T47D (cell line): ENCODE measurements around the gene COL4A3.

ENCODE experiments used
- DNase-seq, 2 experiments: peaks; one replicate each; pipeline versions ENCODE4 v3.0.0 to v3.0.0-alpha.2; 2011 to 2012; ENCODE audit warnings: low read depth in 1 of 2, low spot score in 1 of 2
- JUND ChIP-seq: IDR thresholded peaks from 2 replicates; pipeline ENCODE4 v1.6.1; 2012; ENCODE audit warnings: low read depth
- in situ Hi-C: cut with HindIII; loops from 2 replicates; pipeline ENCODE4 v1.10.0; 2016; ENCODE audit warnings: low sequenced_read_pairs, low pct_unique_long_range_greater_than_20kb

COL4A3 gene

DNA sequence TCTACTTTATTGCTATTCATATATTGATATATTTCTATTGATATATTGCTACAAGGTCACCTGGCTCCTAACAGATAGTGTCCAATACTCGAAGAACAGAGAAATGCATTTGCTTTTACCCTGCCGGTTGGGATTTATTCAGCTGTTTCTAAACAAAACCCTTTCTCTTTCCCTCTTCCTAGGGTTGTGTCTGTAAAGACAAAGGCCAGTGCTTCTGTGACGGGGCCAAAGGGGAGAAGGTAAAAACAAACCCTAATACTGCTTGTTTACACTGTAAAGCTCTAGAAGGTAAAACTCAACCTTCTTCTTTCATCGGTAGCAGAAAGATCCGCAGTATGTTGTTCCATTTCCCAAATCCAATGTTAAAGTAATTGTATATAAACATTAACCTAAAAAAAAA, 73.4 kb downstream of the COL4A3 start:
- DNase-seq = no peak
- in situ Hi-C loops = no loop called here

DNA sequence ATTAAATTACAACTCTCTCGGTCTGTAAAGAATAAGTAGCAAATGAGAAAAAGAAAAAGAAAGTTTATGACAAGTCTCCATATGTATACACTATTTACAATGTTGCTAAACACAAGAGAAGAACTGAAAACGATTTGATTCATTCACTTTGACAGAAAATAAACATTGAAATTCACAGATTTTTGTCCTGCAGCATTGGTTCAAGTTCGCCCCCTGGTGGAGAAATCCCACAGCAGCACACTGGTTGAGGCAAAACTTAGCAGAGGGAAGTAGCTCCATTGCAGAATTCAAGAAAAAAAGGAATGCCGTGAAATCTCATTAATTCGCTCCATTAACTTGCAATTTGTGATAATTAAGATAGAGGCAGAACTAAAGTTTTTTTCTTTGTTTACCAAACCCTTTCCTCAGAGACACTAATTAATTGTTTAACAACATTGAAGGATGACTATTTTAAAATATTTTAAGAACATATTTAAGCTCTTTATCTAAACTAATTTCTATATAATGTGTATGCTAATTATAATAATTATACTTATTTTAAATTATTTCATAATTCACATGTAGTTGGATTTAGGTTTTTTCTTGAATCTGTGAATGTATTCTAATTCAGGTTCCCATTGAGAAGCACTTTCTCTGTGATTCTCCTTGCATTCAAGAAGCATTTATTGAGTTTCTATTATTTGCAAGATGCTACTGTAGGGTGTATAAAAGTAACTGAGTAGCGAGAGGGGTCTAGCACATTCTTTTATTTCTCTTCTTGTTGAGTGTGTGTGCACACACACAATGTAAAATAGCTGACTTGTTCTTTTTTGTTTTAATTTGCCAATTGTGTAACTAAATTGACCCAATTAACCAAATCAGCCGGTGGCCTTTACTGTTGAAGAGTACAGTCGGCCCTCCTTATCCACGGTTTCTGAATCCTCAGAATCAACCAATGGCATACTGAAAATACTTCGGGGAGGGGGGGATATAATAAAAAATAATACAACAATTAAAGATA, 74.1 kb downstream of the COL4A3 start:
- in situ Hi-C loops = no loop called here
- peak; percentile 11 to 52 for DNase-seq

More for the DNA sequence above, 73.4 kb downstream of the COL4A3 start:
- TF ChIP-seq JUND = no peak

DNA sequence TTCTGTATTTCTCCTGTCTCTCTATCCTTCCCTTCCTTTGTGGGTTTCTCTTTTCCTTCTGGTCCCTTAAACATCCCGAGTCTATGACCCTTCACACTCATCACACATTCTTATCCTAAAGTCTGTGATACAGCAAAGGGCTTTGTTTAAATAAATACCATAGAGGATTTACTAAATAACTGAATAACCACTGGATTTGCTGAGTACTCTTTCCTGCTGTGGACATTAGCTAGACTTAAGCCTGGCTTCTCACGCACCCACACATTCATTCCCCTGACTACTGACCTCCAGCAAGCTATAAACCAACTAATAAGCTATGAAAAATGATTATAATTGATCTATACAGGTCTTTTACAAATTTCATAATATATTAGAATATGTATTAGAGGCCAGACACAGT, 76.6 kb downstream of the COL4A3 start:
- in situ Hi-C loops = no loop called here

More for the DNA sequence above, 74.1 kb downstream of the COL4A3 start:
- no peak for TF ChIP-seq JUND

DNA sequence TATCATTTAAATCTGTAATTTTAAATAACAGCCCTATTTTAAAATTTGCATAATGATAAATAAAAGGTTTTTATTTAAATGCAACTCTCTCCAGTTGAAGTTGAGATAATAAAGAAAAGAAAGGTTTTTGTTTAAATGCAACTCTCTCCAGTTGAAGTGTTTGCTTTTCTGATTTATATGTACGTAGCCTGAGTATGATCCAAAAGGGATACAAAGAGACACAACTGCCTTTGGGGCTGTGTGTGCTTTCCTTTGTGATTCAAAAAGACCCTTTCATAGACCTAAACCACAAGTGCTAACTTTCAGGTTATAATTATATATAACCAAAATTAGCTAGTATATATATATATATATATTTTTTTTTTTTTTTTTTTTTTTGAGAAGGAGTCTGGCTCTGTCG, 84.5 kb downstream of the COL4A3 start:
- in situ Hi-C loops = no loop called here
- TF ChIP-seq JUND = no peak

More for the DNA sequence above, 76.6 kb downstream of the COL4A3 start:
- DNase-seq = no peak
- TF ChIP-seq JUND = no peak

DNA sequence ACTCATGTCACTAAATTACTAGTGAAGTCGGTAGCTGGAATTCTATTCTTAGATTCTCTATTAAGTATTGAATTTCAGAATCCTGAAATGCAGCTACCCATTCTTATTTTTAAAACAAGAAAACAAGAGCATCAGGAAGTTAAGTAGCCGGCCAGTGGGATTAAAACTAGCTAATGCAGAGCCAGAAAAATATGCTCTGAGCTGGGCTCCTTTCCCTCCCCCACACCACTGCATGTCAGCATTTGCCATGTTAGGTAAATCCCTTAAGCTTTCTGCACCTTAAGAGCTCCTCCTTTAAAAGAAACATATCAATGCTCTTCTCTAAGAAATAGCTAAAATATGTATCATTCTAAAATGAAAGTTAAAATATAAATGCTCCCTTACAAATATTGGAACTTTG, 88.4 kb downstream of the COL4A3 start:
- no peak for DNase-seq
- in situ Hi-C loops = no loop called here
- TF ChIP-seq JUND = no peak

More for the DNA sequence above, 84.5 kb downstream of the COL4A3 start:
- DNase-seq = no peak

DNA sequence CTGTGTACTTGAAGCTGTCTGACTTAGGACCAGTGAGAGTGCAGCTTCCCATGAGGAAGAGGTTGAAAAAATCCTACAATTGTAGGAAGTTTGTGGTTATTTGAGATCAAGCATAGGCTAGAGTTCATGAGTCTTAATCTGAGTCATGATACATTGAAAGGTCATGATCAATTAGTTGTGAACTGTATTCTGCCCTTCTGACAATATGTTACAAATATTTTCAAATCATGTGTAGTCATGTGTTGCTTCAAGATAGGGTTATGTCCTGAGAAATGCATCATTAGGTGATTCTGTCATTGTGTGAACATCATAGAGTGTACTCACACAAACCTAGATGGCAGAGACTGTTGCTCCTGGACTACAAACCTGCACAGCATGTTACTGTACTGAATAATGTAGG, 92.2 kb downstream of the COL4A3 start:
- no peak for TF ChIP-seq JUND
- DNase-seq = no peak
- in situ Hi-C loops = no loop called here

DNA sequence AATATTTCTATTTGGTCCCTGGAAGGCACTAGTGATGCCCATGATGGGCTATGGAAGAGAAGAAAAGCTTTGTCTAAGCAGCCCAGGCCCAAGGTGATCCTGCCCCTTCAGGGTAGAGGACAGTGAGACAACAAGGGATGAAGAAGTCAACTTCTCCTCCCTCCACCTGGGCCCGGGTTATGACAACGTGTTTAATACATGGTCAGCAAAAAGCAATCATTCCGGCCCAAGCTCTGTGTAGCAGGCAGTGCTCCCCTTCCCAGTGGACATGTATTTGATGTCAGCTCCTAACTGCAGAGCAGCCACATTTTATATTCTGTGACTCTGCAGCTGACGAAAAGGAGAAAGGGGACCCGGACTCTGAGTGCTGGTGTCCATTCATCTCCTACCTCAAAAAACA, 93.4 kb downstream of the COL4A3 start:
- in situ Hi-C loops = no loop called here
- no peak for DNase-seq
- TF ChIP-seq JUND = no peak

DNA sequence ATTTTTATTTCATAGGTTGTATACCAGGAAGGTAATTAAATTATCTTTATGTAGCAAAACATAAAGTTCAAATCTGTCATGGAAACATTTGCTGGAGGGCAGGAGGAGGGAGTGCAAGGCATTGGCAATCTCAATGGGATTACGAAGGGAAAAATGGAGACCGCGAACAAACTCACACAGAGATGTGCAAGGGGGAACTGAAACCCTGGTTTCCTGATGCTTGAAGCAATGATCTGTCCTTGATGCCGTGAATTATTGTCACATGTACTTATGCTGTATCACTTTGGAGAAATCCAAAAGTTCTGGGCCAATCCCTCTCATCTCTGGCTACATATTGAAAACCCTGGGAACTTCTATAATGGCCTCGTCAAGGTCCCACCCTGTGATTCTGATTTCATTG, 95.6 kb downstream of the COL4A3 start:
- in situ Hi-C loops = no loop called here
- DNase-seq = no peak
- no peak for TF ChIP-seq JUND

DNA sequence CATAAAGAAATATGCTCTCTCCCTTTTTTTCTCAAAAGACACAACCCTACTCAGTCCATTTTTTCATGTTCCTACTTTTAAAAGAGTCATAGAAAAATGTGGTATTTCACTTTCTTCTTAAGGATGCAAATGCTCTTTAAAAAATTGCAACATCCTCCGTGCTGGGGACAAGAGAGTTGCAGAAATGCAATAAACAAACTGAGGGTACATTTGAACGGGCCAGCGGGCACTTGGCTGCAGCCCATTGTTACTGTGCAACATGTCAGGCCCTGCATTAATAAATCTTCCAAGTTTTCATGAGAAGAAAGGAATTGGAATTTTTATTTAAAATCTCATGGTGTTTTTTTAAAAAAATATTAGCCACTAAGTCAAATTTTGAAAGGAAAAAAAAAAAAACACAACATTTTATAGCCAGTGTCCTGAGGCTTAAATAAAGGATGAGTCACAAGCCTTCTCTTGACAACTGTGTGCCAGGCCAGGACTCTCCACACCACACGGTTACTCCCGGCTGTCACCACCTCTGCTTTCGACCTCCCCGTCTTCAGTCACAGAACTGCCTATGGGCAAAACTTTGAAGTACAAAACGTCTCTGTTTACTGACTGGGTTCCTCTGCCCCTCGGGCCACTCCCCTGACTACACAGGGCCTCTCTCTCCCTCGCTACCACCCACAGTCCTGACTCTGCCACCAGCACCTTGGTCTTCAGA, 103.1 kb downstream of the COL4A3 start:
- TF ChIP-seq JUND = no peak
- peak in 1 of 2 experiments; percentile 10 for DNase-seq
- in situ Hi-C loops = no loop called here

DNA sequence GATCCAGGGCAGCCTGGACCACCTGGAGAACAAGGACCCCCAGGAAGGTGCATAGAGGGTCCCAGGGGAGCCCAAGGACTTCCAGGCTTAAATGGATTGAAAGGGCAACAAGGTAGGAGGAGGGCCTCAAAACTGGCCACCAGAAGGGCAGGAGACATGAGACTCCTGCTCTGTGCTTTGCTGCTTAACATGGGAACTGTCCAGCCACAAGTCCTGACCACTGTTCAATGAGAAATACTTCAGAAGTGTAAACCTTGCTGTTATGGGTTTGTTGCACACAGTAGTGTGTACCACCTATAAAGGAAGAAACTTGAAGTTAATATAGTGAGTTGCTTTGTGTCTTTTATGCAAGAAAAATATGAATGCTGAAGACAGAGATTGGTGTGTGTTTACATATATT, 116.5 kb downstream of the COL4A3 start:
- peak in 1 of 2 experiments; percentile 18 for DNase-seq
- TF ChIP-seq JUND = no peak
- in situ Hi-C loops = no loop called here

DNA sequence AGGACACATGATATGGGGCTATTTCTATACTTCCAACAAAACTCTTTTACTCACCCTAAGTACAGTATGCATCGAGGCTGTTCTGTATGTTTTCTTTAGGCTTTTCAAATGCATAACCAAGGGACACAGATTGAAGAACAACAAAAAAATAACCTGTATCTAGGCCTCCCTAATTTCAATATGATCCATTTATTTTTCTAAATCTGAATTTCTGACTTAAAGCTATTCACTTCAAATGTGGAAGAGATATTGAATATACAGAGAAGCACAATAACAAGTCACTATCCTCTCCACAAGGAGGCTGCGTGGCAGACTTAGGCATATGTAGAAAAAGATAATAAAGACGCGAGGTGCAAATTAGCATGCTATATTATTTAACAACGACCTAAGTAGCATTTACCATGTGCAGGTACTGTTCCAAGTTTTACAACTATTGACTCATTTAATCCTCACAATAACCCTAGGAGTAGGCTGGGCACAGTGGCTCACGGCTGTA, 121.4 kb downstream of the COL4A3 start:
- in situ Hi-C loops = no loop called here
- TF ChIP-seq JUND = no peak

DNA sequence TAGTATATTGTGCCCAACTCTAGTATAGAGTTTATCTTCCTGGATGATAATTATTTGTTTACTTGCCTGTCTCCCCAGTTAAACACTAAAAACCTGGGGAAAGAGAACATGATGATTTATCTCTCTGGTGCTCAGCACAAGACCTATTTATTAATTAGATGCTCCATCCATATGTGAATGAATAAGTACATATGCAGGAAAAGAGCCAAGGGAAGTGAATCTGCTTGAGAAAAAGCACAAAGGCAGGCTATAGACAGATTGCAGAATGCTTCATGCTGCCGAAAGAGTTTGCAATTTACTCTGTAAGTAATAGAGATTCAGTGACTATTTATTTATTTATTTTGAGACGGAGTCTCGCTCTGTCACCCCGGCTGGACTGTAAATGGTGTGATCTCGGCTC, 123.3 kb downstream of the COL4A3 start:
- no peak for TF ChIP-seq JUND
- DNase-seq = no peak
- in situ Hi-C loops = no loop called here

More for the DNA sequence above, 121.4 kb downstream of the COL4A3 start:
- no peak for DNase-seq

DNA sequence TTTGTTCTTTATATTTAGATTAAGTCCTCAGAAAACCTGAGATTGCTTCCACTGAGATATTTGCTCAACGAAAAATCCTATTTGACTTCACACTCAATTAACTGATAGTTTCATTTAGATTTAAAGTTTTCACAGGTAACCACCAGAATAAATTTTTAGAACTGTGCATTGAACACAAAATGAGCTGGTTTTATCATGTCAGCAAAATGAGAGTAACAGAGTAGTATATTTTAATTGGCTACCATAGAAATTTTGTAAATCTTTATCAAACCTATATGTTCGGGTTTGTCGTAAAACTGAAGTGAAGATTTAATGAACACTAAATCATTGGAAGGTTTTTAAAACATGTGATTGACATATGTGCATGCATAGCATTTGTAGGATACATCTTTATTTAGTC, 127.9 kb downstream of the COL4A3 start:
- in situ Hi-C loops = no loop called here
- no peak for TF ChIP-seq JUND

More for the DNA sequence above, 127.9 kb downstream of the COL4A3 start:
- DNase-seq = no peak
